ENCODE results near the gene ARHGAP22. TPM values are rescaled to one million over a fixed set of nuclear protein-coding genes. Genes with fewer than 3 reads are reported as not detected.

The ARHGAP22 gene
- total RNA-seq, 1 experiment from 2014 or later: 9.9 TPM

DNA sequence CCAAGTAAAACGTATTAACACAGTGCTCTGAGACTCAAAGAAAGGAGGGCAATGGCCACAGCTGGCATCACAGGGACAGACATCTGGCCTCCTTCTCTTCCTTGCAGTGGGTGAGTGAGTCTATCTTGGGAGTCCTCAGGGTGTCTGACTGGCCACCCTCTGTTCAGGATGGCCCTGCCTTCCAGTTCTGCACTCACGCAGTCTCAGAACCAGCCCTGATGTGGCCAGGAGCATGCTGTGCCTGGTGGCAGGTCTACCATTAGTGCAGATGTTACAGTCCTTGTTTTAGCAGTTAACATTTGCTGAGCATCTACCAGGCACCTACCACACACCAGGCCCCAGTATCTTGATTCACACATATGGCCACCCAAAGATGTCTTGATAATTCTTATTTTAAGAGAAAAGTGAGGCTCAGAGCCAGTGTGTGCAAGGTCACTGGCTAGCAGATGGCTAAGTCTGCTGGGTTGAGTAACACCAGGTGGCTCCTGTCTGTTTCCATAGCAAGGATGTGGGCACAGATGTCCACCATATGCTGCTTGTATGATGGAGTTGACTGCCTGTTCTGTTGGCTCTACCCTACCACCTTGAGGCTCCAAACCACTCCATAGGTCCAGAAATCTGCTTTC lies 23.2 kb upstream of the ARHGAP22 start (continued):
- TF ChIP-seq CTCF (IDR thresholded peaks at IDR 0.05 in 2 of 3, conservative IDR thresholded peaks at IDR 0.05 in 1 of 3; ENCODE audit: borderline replicate concordance in 1 of 3, insufficient read depth in 1 of 3, low read depth in 2 of 3, low read length in 2 of 3) (no peak), EZH2phosphoT487 (IDR thresholded peaks at IDR 0.05; ENCODE audit: borderline replicate concordance) (no peak), CBX3 (IDR thresholded peaks at IDR 0.05; ENCODE audit: low read depth) (no peak), CEBPB (IDR thresholded peaks at IDR 0.05; ENCODE audit: low read depth) (no peak)

GRCh38 chr10:48626986-48627731 lies 22.3 kb upstream of the ARHGAP22 start:
- Histone ChIP-seq H3K4me3 (replicated peaks in 1 of 2; ENCODE audit: low read depth in 1 of 2, low read length in 2 of 2) (no peak overlapping the region), H4K20me1 (ENCODE audit: insufficient read depth) (no peaks in the 10 kb centered on the region), H3K79me2 (ENCODE audit: insufficient read depth, low read length) (no peaks in the 10 kb centered on the region), H3K27me3 (ENCODE audit: insufficient read depth, low read length) (no peaks in the 10 kb centered on the region), H3K9me3 (ENCODE audit: control insufficient read depth in 1 of 2, insufficient read depth in 1 of 2, low read depth in 1 of 2, low read length in 2 of 2) (no peaks in the 10 kb centered on the region), H3K4me2 (ENCODE audit: low read length) (no peak overlapping the region), H3K9ac (ENCODE audit: low read length) (no peak overlapping the region), H2AFZ (ENCODE audit: low read depth, low read length, poor library complexity, severe bottlenecking) (no peak overlapping the region), H3K27ac (ENCODE audit: low read depth, low read length) (no peak overlapping the region), H3K36me3 (ENCODE audit: control insufficient read depth in 1 of 2, insufficient read depth in 2 of 2, low read length in 2 of 2) (no peaks in the 10 kb centered on the region), H3K4me1 (ENCODE audit: control insufficient read depth in 1 of 2, insufficient read depth in 2 of 2, low read length in 2 of 2) (no peaks in the 10 kb centered on the region), H3K9me2 (ENCODE audit: insufficient read depth) (no peaks in the 10 kb centered on the region)
- intact Hi-C loops (cut with micrococcal nuclease): no loop called here
- CTCF ChIA-PET: no interaction called here
- BruUV-seq (replicated peaks): no TSS peak
- DNase-seq (ENCODE audit: low read depth, low spot score): no peak
- no peak for TF ChIP-seq SIN3A (IDR thresholded peaks at IDR 0.05; ENCODE audit: low read depth)
- TF ChIP-seq POLR2AphosphoS5 (IDR thresholded peaks at IDR 0.05; ENCODE audit: low read depth, low read length): no peak
- no peak for TF ChIP-seq SRF (IDR thresholded peaks at IDR 0.05; ENCODE audit: low read depth)
- no peak for TF ChIP-seq EZH2phosphoT487 (IDR thresholded peaks at IDR 0.05; ENCODE audit: borderline replicate concordance)
- TF ChIP-seq CEBPB (IDR thresholded peaks at IDR 0.05; ENCODE audit: low read depth): no peak
- TF ChIP-seq EZH2 (IDR thresholded peaks at IDR 0.05): no peak
- ATAC-seq: no peak
- RAD21 ChIA-PET (ENCODE audit: low non-redundant PET in 1 of 2, low total read pairs in 2 of 2, uncharacterized antibody in 2 of 2, unreplicated experiment in 2 of 2): no interaction called here
- POLR2A ChIA-PET: no interaction called here

All from HCT116 (cell line).